ENCODE measurements around the gene MRPL47. TPM values are rescaled to one million over a fixed set of nuclear protein-coding genes. Genes with fewer than 3 reads are reported as not detected.

The MRPL47 gene
- total and polyA plus RNA-seq, 9 of the 15 experiments (the other 6 are each of a cell fraction or from before 2014, with no cell fraction given): 101 to 437 (median 141) TPM

DNA sequence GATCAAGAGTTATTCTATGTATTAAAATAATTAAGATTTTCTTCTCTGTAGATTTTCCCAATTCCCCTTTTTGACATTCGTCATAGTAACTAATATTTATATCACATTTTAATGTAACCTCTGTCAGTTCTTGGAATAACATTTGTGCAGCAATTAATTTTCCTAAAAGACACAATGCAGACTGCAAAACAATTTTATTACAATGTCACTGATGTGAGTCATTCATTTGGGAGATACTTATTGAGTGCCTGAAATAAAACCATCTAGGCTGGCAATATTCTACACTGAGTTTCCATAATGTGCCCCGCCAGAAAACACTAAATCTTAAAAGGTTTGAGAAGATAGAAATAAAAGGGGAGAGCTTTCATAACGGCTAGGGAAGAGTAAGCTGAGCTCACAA is 41.7 kb upstream of the MRPL47 start:
- FAIRE-seq: no peak
- no TSS peak for BruUV-seq (replicated peaks)
- Histone ChIP-seq H4K20me1 (replicated peaks; ENCODE audit: control insufficient read depth, insufficient read depth, low read length) (no peaks in the 10 kb centered on the region), H3K9me3 (replicated peaks; ENCODE audit: control insufficient read depth, insufficient read depth, low read depth, low read length) (no peaks in the 10 kb centered on the region), H3K4me1 (replicated peaks in 1 of 2; ENCODE audit: control insufficient read depth in 2 of 2, insufficient read depth in 2 of 2, low read length in 2 of 2) (no peaks in the 10 kb centered on the region), H3K9ac (ENCODE audit: insufficient read depth in 1 of 2, low read depth in 2 of 2, low read length in 2 of 2) (no peak overlapping the region), H3K36me3 (ENCODE audit: control insufficient read depth, insufficient read depth, low read length) (no peaks in the 10 kb centered on the region), H3K27ac (ENCODE audit: extremely low read depth, low read depth, low read length) (no peak overlapping the region), H2AFZ (ENCODE audit: low read depth, low read length) (no peak overlapping the region), H3K4me3 (no peak overlapping the region), H3K27me3 (ENCODE audit: control insufficient read depth in 2 of 2, insufficient read depth in 2 of 2, low read length in 2 of 2) (no peaks in the 10 kb centered on the region), H3K79me2 (ENCODE audit: control insufficient read depth, insufficient read depth, low read length) (no peaks in the 10 kb centered on the region), H3K4me2 (ENCODE audit: insufficient read depth, low read length) (no peak overlapping the region), H3K9me1 (ENCODE audit: control insufficient read depth, insufficient read depth, low read length) (no peaks in the 10 kb centered on the region)
- in situ Hi-C loops (cut with MboI): no loop called here
- POLR2A ChIA-PET: no interaction called here
- intact Hi-C loops (cut with micrococcal nuclease): no loop called here
- WGBS (ENCODE audit: insufficient coverage, low coverage, missing lambda C conversion rate): 25% methylated on average over 3 of the region's 3 CpGs
- no peak for DNase-seq (ENCODE audit: extremely low read depth in 1 of 4, low spot score in 3 of 4)
- ATAC-seq: no peak
- CTCF ChIA-PET (ENCODE audit: low intra/inter-chr PET ratio): no interaction called here
- TF ChIP-seq NR2C1 (IDR thresholded peaks at IDR 0.05) (no peak), NR2C1 (tag; IDR thresholded peaks at IDR 0.05) (no peak), HNRNPLL (IDR thresholded peaks at IDR 0.05; ENCODE audit: low read depth, low read length, poor library complexity, severe bottlenecking) (no peak), GATA2 (CRISPR knock-in tag; IDR thresholded peaks at IDR 0.05) (no peak), HNRNPH1 (optimal IDR thresholded peaks at IDR 0.05; ENCODE audit: low read depth, low read length) (no peak), MEF2D (tag; conservative IDR thresholded peaks at IDR 0.05; ENCODE audit: low read depth) (no peak), ZBTB40 (IDR thresholded peaks at IDR 0.05) (no peak), ZBTB40 (CRISPR knock-in tag; IDR thresholded peaks at IDR 0.05) (no peak), ZNF431 (CRISPR knock-in tag; IDR thresholded peaks at IDR 0.05) (no peak), XRCC3 (IDR thresholded peaks at IDR 0.05) (no peak), ZHX1 (conservative IDR thresholded peaks at IDR 0.05; ENCODE audit: low read length) (no peak), ZKSCAN3 (CRISPR knock-in tag; IDR thresholded peaks at IDR 0.05) (no peak), RFX7 (CRISPR knock-in tag; IDR thresholded peaks at IDR 0.05) (no peak)
